GM19395 (cell line): Measurements from ENCODE around the gene AP1S1.

Source experiments
- ATAC-seq: cut with Tn5 transposase; IDR thresholded peaks from one replicate; pipeline ENCODE4 v1.9.1; 2021; ENCODE audit warnings: mild to moderate bottlenecking, moderate library complexity; ENCODE audit not compliant: unreplicated experiment

Gene AP1S1

DNA sequence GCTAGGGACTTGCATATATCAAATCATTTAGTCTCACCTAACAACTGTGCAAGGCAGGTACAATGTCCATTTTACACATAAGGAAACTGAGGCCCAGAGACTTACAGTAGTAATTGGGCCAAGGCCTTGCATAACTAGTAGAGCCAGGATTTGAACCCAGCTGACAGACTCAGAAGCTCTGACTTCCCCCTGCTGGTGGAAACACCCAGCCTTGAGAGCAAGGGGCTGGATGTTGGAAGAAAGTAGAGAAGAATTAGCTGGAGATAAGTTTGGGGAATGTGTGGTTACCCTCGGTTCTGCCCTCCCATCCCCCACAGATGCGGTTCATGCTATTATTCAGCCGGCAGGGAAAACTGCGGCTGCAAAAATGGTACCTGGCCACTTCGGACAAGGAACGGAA is 2.0 kb downstream of the AP1S1 start:
- no peak for ATAC-seq

DNA sequence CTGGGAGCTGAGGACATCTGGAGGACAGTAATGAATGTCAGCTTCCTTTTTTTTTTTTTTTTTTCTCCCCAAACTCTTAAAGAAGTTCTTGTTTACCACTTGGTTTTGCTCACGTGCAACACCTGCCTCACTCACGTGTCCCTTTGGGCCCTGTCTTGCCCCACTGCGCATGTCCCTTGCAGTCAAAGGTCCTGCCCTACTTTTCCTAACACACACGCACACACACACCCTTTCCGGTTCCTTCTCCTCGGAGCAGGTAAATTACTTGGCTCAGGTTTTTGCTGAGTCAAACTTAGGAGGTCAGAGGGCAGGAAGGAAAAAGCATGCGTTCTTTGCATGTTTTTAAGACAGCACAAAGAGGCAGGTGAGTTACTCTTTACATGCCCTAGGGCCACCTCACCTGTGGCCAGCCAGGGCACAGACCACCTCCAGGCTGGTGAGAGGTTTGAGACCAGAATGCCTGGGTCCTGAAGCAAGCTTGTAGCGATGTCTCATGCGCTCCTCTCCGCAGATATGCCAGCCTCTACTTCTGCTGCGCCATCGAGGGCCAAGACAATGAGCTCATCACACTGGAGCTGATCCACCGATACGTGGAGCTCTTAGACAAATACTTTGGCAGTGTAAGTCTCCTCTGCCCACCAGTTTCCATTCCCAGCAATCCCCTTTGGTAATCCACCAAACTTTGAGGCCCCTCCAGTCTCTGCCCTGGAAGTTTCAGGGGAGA is 2.8 kb downstream of the AP1S1 start:
- no peak for ATAC-seq

DNA sequence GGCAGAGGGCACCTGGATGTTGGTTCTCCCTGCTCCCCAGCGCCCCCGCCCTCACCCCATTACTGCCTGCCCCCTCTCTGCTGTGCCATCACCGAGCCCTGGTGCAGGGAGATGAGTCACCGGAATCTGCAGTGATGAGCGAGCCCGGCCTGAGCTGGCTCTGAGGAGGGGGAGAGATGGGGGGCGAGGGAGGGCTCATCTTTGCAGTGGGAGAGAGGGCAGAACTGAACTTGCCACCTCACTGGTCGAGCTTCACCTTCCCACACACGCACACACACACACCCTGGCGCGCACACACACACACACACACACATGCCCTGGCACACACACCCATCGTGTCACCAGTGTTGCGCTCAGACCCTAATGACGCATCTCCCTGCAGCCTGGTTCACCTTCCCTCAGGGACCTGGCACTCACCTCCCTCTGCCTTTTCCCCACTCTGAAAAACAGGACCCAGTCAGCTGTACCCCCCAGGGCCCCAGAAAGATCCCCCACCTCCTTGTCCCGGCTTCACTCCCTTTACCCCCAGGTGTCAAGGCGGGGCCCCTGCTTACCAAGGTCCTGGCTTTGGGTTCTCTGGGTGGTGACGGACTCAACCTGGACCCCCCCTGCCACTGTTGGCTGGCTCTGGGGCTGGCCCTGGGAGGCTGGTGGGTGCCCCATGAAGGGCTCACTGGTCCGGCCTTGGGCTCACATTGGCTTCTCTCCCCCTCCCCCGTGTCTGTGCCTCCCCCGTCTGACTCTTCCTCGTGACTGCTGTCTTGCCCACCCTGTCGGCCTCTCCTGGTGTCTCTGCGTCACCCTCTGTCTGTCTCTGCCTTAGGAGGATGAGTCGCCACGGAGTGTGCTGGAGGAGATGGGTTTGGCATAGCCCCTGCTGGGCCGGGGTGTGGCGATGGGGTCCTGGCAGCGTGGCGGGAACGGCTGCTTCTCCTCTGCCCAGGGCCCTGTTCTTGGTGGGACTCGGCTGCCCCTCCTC is 5.7 kb downstream of the AP1S1 start:
- ATAC-seq, result no peak

DNA sequence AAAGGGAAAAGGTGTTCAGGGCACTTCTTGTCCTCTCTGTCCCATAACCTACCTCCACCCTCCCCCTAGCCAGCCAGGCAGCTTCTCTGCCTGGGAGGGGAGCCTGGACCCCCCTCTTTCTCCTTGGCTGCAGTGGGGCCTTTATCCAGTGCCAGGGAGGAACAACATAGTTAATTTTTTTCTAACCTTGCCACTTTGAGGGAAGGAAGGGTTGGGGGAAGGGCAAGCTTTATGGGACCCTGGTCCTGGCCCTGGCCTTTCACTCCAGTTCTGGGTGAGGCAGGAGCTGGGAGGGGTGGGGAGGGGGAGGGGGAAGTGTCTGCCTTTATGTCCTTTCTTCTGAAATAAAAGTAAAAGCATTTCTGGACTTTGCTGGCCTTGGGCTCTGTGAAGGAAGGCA is 6.6 kb downstream of the AP1S1 start:
- ATAC-seq, result no peak

DNA sequence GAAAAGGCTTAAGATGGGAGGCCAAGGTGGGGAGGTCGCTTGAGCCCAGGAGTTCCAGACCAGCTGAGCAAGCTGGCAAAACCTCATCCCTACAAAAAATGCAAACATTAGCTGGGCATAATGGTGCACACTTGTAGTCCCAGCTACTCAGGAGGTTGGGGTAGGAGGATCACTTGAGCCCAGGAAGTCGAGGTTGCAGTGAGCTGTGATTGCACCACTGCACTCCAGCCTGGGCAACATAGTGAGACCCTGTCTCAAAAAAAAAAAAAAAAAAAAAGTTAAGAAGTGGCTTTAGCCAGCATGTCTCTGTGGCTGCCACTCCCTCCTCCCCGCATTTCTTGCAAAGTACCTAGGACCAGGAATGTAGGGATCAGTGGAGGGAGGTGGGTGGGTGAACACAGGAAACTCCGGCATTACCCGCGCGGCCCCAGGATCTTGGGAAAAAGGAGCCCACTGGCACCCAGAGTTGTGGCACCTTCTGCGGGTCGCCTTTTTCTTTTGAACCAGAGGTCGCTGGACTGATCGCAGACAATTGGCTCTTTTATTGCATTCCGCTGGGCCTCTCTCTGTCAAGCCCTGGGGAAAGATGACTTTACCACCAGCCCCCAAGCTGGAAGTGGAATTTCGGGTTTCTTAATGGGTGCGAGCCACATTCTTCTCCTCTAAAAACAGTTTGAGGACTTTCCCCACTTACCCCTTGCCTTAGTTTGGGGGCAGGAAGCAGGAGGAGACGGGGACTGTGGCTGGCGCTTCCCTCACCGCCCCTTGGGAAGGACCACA is 7.6 kb downstream of the AP1S1 start:
- no peak for ATAC-seq

DNA sequence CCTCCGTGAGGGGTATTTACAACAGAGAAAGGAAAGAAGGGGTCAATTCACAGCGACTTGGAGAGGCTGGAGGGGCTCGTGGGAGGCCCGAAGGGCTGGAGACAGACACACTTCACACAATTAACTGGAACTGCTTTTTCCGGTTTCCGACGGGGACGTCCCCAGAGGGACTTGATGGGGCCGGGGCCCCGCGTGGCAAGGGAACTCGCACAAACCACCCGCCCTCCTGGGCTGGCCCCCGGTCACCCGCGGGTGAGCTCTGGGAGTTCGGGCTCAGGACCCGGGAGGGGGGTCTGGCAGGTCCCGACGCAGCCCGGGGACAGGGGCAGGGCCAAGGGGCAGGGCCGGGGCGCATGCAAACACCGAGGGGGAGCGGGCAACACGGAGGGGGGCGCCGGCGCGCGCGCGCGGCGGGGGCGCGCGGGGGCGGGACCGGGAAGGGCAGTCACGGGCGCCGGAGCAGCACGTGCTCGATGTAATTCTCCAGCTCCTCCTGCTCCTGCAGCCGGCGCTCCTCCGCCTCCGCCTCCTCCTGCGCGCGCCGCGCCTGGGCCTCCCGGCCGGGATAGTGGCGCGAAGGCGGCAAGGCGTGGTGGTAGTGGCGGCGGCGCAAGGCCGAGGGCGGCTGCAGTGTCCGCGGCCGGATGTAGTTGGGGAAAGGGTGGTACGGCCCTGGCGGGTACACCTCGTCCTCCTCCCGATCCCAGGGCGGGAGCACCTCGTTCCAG is 8.4 kb downstream of the AP1S1 start:
- ATAC-seq, result no peak

DNA sequence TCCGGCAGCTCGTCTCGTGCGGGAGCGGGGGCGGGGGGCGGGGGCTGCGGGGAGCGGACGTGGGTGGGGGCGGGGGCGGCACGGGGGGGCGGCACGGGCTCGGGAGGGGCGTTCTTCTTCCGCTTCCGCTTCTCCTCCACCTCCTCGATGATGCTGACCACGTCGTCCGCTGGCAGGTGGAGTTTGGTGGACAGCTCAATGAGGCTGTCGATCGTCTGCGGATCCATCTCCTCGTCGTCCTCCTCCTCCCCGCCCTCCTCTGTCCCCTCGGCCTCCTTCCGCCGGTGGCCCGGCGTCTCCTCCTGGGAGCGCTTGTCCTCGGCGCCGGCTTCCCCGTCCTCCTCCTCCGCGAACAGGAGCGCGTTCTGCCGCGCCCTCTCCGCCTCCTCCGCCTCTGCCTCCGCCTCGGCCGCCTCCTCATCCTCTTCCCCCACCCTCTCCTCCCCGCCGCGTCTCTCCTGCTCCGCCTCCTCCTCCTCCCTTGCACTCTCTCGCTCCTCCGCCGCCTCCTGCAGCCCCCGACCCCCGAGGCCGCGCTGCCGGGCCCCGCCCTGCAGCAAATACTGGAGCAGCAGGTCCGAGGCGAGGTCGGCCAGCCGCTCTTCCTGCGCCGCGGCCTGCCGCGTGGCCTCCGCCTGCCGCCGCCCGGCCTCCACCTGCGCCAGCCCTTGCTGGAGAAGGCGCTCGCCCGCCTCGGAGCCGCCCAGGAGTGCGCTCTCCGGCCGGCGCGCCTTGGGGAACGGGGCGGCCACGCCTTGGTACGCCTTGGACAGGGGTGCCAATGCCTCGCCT is 9.2 kb downstream of the AP1S1 start:
- ATAC-seq, result no peak

DNA sequence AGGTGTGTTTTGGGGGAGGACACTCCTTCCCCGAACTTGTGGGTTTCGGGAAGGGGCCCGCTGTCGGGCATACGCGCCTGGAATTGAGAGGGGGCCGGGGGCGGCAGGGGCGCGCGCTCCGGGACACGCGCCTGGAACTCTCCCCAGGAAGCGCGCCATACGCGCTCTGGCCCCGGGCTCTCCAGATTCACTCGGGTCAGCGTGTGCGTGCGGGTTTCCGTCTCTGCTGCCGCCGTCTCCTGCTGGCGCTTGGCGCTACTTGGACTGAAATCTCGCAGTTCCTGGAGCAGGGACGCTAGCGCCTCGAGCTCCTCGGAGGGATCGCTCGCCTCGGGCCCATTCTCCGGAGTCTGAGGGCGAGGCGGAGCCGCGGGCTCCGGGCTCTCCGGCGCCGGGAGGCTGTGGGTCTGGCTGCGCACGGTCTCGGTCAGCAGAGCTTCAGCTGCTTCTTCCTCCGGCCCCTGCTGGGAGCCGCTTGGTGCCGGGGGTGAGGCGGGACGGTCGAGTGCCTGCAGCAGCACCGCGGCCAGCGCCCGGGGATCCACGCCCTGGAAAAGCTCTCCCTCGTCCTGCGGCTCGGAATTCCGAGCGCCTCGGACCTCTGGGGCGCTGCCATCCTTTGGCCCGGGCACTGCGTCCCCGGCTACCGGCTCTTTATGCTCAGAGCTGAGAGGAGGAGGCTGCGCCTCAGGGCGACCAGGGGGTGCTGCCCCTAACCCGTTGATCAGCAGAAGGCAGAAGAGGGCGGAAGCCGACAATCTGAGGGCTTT is 10.0 kb downstream of the AP1S1 start:
- no peak for ATAC-seq

DNA sequence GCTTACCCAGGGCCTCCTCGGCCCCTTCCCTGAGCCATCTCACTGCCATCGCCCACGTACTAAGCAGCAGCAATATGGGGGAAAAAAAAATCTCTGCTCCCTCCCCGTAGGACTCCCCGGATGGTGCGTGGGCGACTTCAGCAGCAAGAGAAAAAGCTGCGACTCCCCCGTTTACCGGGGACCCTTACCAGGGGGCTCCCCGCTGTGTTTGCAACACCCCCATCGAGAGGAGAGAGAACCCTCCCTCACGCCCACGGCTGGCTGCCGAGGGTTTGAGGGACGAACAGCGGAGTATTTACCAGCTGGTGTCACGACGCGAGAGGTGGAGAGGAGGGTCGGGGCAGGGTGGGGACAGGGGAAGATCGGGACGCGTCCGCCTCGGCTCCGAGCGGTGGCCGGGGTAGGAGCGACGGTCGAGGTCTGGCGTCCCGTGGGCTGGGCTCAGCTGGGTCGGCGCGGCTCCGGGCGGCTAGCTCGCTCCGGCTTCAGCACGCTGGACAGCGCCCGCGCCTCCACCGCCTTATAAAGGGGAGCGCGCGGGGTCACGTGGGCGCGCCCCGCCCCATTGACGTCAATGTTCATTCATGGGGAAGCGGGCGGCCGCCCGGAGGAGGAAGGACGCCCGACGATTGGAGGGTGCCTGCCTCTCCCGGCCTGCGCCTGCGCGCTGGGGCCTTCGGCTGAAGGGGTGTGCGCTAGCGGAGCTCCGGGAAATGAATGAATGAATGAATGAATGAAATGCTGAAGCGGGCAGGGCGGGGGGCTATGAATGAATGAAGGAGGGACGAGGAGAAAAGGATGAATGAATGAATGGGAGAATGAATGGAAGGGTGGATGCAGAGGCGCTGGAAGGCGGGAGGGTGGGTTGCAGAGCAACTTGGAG is 11.0 kb downstream of the AP1S1 start, which contains the start of gene VGF:
Gene VGF (minus strand): TSS at position 495 of the 883 bp plus-strand sequence. CDS start 726 bp downstream, outside the sequence.
- ATAC-seq, result no peak

DNA sequence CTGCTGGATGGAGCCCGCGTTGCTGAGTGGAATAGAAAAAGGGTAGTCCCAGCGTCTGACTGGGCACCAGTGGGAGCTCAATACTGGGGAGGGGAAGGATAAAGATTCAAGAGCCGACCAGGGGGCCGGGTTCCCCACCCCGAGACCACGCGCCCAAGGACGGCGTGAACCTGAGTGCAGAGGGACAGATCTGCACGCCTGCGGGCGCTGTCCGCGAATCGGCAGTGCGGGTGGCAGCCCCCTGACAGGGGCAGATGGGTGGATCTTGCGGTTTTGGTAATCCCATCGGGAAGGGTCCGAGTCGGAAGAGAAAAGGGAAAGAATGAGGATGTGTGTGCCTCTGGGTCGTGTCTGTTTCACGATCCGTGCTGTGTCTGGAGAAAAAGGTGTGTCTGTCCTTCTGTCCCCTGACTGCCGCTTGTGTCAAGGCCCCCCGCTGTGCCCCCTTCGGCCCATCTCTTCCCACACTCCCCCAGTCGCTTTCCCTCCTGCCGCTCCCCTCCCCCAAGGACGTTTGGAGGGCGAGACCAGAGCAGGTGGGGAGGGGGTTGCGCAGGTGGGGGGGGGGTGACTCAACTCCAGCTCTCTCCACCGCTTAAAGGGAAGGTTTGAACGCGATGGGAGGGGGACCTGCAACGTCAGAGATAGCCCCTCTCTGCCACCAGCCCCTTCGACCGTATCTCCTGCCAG is 11.8 kb downstream of the AP1S1 start:
- no peak for ATAC-seq

DNA sequence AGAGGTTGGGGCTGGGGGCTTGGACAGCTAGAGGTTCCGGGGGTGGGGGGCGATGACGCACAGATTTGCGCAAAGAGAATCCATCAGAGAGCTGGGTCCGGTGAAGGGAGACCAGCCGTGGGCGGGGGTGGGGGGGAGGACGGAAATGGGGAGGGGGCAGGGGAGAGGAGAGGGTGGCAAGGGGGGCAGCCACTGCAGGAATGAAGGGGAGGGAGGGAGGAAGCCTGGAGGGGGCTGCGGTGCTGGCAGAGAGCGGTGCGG is 12.3 kb downstream of the AP1S1 start:
- no peak for ATAC-seq

DNA sequence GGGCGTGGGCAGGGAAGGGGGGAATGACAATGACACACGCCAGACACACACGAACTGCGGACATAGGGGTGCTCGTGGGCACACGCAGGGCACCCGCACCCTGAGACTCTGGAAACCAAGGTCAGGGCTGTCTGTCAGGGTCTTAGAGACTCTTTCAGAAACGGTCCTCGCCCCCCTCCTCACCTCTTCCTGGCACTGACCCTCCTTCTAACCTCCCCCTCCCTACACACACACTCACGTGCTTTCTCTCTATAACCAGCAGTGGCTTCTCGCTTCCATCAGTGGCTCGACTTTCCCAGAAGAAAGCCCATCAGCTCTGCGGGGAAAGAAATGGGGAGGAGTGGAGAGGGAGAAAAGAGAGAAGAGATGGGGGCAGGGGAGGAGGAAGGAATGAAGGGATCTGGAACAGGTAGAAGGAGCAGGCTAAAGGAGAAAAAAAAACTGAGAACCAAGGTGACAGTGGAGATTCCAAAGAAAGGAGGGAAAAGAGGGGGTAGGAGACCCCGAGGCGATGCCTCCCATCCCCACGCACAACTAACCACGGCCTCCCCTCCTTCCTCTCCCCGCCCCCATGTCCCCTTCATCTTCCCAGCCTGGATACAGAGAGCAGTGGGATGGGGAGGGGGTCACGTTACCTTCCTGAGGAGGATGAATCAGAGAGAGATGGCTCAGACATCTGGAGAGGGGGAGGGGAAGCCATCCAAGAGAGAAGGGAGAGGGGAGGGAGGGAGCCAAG is 12.8 kb downstream of the AP1S1 start:
- no peak for ATAC-seq

DNA sequence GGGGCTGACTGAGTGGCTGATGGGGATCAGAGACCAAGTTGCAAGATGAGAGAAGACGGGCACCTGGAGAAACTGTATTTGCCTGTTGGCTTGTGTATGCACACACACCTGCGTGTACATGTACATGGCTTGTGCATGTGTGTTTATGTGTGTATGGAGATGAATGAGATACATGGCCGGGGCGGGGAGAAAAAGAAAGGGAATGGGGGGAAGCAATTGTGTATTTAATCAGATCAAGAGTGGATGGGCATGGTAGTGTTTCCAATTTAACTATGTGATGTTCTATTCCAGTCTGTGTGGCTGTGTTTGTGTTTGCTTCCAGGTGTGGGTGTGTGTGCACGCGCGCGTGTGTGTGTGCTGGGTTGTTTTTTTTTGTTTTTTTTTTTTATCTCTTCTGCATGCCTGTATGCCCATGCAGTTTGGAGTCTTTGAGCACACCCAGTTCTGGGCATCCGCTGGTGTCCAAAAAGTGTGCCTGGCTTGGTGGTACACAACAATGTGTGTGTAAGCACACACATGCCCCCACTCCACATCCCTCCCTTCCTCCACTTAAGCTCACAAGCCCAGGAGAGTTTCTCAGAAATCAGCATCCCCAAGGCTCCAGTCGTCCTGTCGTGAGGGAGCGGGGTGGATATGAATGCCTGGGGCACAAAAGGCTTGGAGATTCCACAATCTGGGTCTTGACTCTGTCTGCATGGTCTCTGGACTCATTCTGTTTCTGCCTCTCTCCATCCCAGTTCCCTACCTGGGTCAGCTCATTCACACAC is 13.6 kb downstream of the AP1S1 start:
- no peak for ATAC-seq

DNA sequence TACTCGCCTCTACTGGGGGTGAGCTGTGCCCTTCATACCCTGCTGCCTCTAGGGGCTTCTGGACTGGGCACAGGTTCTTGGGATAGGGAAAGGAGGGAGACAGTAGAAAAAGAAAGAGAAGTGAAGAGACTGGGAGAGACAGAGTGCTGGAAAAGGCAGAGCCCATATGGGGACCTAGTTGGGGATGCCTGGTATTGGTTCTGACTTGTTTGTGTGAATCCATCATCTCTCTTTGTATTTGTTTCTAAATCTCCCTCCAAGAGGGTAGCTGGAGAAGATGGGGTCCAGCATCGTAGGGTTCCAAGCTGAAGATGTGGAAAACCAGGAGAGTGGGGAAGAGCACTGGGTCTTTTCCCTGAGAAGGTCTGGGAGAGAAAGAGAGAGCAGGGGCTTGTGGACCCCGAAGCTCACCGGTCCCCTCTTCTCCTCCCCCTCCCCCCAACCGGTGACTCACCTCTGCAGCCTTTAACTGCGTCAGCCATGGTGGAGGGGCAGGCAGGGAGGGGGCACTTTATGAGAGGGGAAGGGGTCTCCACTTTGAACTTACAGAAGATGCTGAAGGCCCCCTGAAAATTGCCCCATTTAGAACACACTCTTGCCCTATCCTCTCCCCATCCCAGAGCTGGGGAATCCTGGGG is 14.3 kb downstream of the AP1S1 start:
- ATAC-seq, result no peak

DNA sequence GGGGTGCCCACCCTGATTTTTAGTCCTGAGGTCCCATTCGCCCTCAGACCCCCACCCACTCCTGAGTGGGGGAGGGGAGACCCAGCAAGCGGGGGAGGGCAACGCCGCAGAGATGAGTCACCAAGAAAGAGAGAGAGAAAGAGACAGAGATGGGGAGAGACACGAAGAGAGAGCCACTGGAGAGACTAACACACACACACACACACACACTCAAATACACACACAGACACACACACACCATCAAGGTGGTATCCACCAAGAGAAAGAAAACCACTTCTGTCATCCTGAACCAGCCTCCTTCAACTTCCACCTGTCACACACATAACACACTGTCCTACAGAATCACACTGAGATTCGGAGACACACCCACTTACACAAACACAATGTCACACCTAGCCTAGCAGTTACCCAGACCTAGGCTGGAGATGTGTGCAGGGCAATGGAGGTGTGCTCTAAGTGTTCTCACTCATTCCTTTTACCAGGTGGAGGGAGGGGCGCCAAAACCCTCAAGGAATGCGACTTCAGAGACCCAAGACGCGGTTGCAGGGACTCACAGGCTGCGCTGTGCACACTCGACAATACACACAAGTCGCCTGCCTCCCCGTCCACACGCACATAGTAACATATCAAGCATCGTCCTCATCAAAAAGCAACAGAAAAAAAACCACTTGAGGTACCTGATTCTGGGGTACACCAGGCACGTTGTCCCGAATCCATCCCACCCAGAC is 15.0 kb downstream of the AP1S1 start:
- no peak for ATAC-seq
